Left ventricle myocardium superior (tissue), 1 donor: Measurements from ENCODE around the gene CTAGE8. TPM values are rescaled to one million over a fixed set of nuclear protein-coding genes. Genes with fewer than 3 reads are reported as not detected.

Source experiments
- total RNA-seq: library from RNA; stranded (reverse); fragmentation: NEBNext Ultra II Directional; extraction: Animal tissue kit (Norgen Biotek cat#: 25700); gene quantifications from one replicate; pipeline ENCODE4 v1.2.1, GENCODE V29; 2021
- donor health status: DM: no; HTN: yes; CAD: no; lungs with severe emphysema.

The CTAGE8 gene
- total RNA-seq, 1 donor from 2014 or later = not detected

Other genes with a start within 250 kb of the CTAGE8 start
- not detected for gene OR2A5, start 220.3 kb downstream of the CTAGE8 start, total RNA-seq
- not detected for gene OR2A25, start 199.5 kb downstream of the CTAGE8 start, total RNA-seq
- not detected for gene OR2A12, start 183.0 kb downstream of the CTAGE8 start, total RNA-seq
- not detected for gene OR2A2, start 159.7 kb downstream of the CTAGE8 start, total RNA-seq
- gene OR2A14, start 146.1 kb downstream of the CTAGE8 start, total RNA-seq = not detected
- 0.62 TPM for gene CTAGE4, start 85.8 kb downstream of the CTAGE8 start, total RNA-seq
- gene ARHGEF35, start 73.5 kb downstream of the CTAGE8 start, total RNA-seq = 0.94 TPM
- not detected for gene OR2A42, start 29.7 kb downstream of the CTAGE8 start, total RNA-seq
- 0.55 TPM for gene OR2A7, start 4.5 kb downstream of the CTAGE8 start, total RNA-seq
- not detected for gene OR2A1, start 43.1 kb upstream of the CTAGE8 start, total RNA-seq
- gene ARHGEF5, start 86.1 kb upstream of the CTAGE8 start, total RNA-seq = 1.7 TPM
- not detected for gene NOBOX, start 134.4 kb upstream of the CTAGE8 start, total RNA-seq